Ishikawa (cell line): ENCODE measurements around the gene NR5A2.

Experiments used
- CEBPB ChIP-seq: IDR thresholded peaks from 2 replicates; pipeline ENCODE4 v1.6.1; 2012
- CREB1 ChIP-seq: IDR thresholded peaks from 2 replicates; pipeline ENCODE4 v1.6.1; 2012; ENCODE audit warnings: low read depth
- EGR1 ChIP-seq: IDR thresholded peaks from 2 replicates; pipeline ENCODE4 v1.6.1; 2012
- EP300 ChIP-seq: IDR thresholded peaks from 2 replicates; pipeline ENCODE4 v1.6.1; 2012; ENCODE audit warnings: borderline replicate concordance
- FOXM1 ChIP-seq: IDR thresholded peaks from 2 replicates; pipeline ENCODE4 v1.6.1; 2012; ENCODE audit warnings: low read depth, borderline replicate concordance
- MAX ChIP-seq: IDR thresholded peaks from 2 replicates; pipeline ENCODE4 v1.6.1; 2012
- NFIC ChIP-seq: IDR thresholded peaks from 2 replicates; pipeline ENCODE4 v1.6.1; 2012
- RAD21 ChIP-seq: IDR thresholded peaks from 2 replicates; pipeline ENCODE4 v1.6.1; 2012; ENCODE audit warnings: low read depth
- REST ChIP-seq: IDR thresholded peaks from 2 replicates; pipeline ENCODE4 v1.6.1; 2012; ENCODE audit warnings: low read depth, mild to moderate bottlenecking
- TAF1 ChIP-seq: IDR thresholded peaks from 2 replicates; pipeline ENCODE4 v1.6.1; 2012; ENCODE audit warnings: low read depth, mild to moderate bottlenecking
- TCF12 ChIP-seq: IDR thresholded peaks from 2 replicates; pipeline ENCODE4 v1.6.1; 2012; ENCODE audit warnings: low read depth
- TEAD4 ChIP-seq: IDR thresholded peaks from 2 replicates; pipeline ENCODE4 v1.6.1; 2012
- YY1 ChIP-seq: IDR thresholded peaks from 2 replicates; pipeline ENCODE4 v1.6.1; 2012; ENCODE audit warnings: low read depth
- ZBTB7A ChIP-seq: IDR thresholded peaks from 2 replicates; pipeline ENCODE4 v1.6.1; 2012; ENCODE audit warnings: low read depth
- TF ChIP-seq, protein P1 (sequence below): IDR thresholded peaks from 2 replicates; pipeline ENCODE4 v1.6.1; 2012

The NR5A2 gene

GRCh38 chr1:200211157-200211556, 183.6 kb downstream of the NR5A2 start:
- TF ChIP-seq, protein P1, sequence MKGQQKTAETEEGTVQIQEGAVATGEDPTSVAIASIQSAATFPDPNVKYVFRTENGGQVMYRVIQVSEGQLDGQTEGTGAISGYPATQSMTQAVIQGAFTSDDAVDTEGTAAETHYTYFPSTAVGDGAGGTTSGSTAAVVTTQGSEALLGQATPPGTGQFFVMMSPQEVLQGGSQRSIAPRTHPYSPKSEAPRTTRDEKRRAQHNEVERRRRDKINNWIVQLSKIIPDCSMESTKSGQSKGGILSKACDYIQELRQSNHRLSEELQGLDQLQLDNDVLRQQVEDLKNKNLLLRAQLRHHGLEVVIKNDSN = no peak
- TF ChIP-seq YY1 = no peak
- TF ChIP-seq FOXM1 = no peak
- TF ChIP-seq TAF1 = no peak
- TF ChIP-seq EP300 = no peak
- TF ChIP-seq EGR1 = no peak
- TF ChIP-seq ZBTB7A = no peak
- no peak for TF ChIP-seq RAD21
- TF ChIP-seq TCF12 = no peak
- TF ChIP-seq MAX = no peak
- no peak for TF ChIP-seq CEBPB
- no peak for TF ChIP-seq CREB1
- no peak for TF ChIP-seq NFIC
- TF ChIP-seq REST = no peak
- TF ChIP-seq TEAD4 = no peak

- TF ChIP-seq RAD21 = no peak
- no peak for TF ChIP-seq EP300
- no peak for TF ChIP-seq TCF12
- TF ChIP-seq CEBPB = no peak
- TF ChIP-seq, protein P1 = no peak
- TF ChIP-seq FOXM1 = no peak
- no peak for TF ChIP-seq ZBTB7A
- no peak for TF ChIP-seq EGR1
- TF ChIP-seq TEAD4 = no peak
- no peak for TF ChIP-seq NFIC
- TF ChIP-seq MAX = no peak
- TF ChIP-seq YY1 = no peak
- no peak for TF ChIP-seq CREB1
- no peak for TF ChIP-seq TAF1
- no peak for TF ChIP-seq REST
Measured at GRCh38 chr1:200213392-200213791, 185.9 kb downstream of the NR5A2 start.

GRCh38 chr1:200213921-200214320, 186.4 kb downstream of the NR5A2 start:
- TF ChIP-seq TCF12 (no peak), EGR1 (no peak), TAF1 (no peak), TEAD4 (no peak), YY1 (no peak), NFIC (no peak), CEBPB (no peak), REST (no peak), CREB1 (no peak), ZBTB7A (no peak), EP300 (no peak), FOXM1 (no peak)
- TF ChIP-seq, protein P1 = no peak

GRCh38 chr1:200215350-200215749, 187.8 kb downstream of the NR5A2 start:
- TF ChIP-seq TAF1 = no peak
- TF ChIP-seq ZBTB7A = no peak
- no peak for TF ChIP-seq REST
- no peak for TF ChIP-seq CREB1
- no peak for TF ChIP-seq TCF12
- TF ChIP-seq TEAD4 = no peak
- no peak for TF ChIP-seq EP300
